Daoy (cell line): Measurements from ENCODE around the gene SEMA3B. TPM values are rescaled to one million over a fixed set of nuclear protein-coding genes. Genes with fewer than 3 reads are reported as not detected.
A peak's percentile ranks its signal among the peaks of the same experiment; 100 is the strongest.
"Not testable (repeated sequence)": the region's sequence is repeated elsewhere in the genome, so short reads cannot be mapped to it uniquely, and the experiment has no call there.

Experiments
- DNase-seq: peaks from one replicate; pipeline ENCODE4 v3.0.0-alpha.2; 2015; ENCODE audit warnings: low read depth
- total RNA-seq: library from RNA; depleted of rRNA; stranded (reverse); fragments of >200 nt; shearing (Covaris generic); gene quantifications from 2 replicates; pipeline ENCODE4 v1.2.3, GENCODE V29; 2014

The SEMA3B gene
- total RNA-seq, 1 experiment from 2014 or later: 2.6 TPM

- no peak for DNase-seq
These were observed 24.3 kb downstream of the SEMA3B start for GRCh38 chr3:50293079-50293801.

GRCh38 chr3:50294089-50294488 is 25.1 kb downstream of the SEMA3B start:
- no peak for DNase-seq

GRCh38 chr3:50294492-50295403 is 25.8 kb downstream of the SEMA3B start:
- DNase-seq: no peak

DNA sequence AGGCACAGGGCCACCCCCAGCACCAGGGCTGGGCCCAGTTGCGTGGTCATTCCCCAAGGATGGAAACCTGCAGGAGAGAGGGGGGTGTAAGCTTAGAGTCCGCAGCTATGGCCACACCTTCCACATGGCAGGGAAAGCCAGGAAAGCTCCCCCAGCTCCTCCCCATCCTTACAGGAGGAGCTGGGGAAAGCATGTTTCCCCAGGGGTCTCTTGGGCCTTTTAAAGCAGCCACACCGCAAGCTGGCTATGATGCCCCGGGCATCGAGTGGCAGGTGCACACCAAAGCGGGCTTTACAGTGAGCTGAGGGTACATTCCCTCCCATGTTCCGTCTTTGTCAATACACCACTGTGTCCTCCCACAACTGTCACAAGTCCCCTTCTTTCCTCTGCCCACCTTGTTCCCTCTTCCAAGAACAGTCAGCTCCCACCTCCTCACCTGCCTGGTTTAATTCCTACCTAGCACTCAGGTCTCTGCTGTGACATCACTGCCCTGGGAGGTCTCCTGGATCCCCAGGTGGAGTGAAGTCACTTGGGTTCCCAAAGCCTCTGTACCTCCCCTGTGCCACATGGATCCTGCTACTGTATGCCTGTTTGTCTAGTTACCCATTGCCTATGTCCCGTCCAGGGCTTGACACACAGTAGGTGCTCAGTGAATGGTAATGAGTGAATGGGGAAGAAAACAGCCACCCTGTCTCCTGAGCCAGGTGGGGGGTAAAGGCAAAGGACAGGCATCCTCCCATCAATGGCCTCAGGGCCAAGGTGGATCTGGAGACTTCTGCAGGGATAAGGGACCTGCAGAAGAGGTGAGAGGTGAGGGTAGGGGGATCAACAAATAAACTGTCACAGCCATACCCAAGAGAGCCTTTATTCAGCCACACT is 26.8 kb downstream of the SEMA3B start:
- DNase-seq: no peak

- no peak for DNase-seq
These were observed 27.9 kb downstream of the SEMA3B start for GRCh38 chr3:50296721-50297383.

- DNase-seq: no peak
These were observed 28.4 kb downstream of the SEMA3B start for GRCh38 chr3:50297384-50297775.

DNA sequence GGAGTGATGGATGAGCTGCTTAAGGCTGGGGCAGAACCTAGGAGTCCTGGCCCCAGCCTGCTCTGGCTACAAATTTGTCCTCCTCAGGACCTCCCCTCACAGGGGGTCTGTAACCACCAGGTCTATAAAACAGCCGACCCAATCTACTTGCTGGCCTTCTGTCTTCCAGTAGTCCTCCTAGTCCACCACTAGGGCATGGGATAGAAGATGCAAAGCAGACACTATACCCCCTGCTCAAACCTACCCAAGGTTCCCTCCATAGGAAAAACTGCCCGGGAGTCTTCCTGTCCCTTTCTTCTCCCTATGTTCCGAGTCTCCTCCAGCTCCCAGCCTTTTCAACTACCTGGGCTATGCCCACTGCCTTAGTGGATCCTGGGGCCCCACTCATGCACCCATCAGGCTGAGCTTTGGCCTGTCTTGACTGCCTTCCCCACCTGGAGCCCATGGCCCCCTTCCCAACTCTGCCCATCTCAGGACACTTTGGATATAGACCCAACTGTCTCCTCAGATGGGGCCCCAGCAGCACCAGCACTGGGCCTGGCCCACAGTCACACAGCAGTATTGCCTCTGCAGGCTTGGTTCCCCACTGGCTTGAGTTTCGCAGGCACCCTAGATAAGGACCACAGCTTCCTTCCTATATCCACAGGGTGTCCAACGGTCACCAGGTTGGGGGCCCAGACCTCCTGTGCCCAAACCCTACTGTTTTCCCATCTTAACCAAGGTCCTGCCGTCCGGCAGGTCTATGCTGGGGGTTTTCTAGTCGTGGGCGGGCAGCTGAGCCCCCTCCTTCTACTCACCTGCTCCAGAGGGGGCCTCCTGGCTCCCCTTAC is 29.2 kb downstream of the SEMA3B start:
- DNase-seq: no peak

GRCh38 chr3:50298836-50299637 is 30.1 kb downstream of the SEMA3B start, which contains the start of the genes HYAL3 and NAA80:
Gene HYAL3, minus strand, starts transcription at chr3:50299405. Its CDS starts 3,803 bp downstream, at chr3:50295602.
Gene NAA80, minus strand, starts transcription at chr3:50299405. Its CDS starts 1,942 bp downstream, at chr3:50297463.
- peak; percentile 98 for DNase-seq

DNA sequence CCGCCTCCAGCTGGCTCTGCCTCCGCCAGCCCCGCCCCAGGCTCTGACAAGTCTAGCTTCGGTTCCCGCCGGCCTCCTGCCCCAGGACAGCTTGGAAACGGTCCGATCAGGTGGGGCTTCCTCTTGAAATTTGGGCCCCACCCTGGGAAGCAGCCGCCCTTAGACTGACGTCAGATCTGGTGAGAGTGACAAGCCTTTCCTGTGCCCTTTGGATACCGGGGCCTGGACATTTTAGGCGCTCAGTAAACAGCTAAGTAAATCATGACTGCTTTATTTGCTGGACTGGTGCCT is 30.6 kb downstream of the SEMA3B start:
- DNase-seq: no peak

- DNase-seq: no peak
These were observed 31.2 kb downstream of the SEMA3B start for GRCh38 chr3:50299929-50300680.

DNA sequence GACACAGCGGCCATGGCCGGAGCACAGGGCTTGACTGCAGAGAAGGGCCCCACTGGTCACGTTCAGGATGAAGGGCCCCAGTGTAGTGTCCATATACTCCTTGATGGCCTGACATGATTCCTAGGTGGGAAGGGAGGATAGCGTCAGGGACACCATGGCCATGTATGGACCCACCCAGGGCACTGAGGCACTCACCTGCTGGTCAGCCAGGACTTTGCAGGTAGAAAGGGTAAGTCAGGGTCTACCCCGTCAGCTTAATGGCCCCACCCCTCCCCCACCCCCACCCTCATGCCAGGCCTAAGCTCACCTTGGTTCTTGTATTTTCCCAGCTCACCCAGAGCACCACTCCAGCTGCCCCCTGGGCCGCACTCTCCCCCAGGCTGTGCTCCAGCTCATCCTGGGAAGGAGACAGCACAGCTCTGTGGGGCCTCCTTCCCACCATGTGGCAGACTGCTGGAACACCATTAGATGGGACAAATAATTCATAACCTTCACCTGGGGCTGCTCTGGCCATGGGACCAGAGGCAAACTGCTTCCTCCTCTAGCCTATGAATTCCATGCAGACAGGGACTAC is 31.8 kb downstream of the SEMA3B start:
- DNase-seq: no peak

DNA sequence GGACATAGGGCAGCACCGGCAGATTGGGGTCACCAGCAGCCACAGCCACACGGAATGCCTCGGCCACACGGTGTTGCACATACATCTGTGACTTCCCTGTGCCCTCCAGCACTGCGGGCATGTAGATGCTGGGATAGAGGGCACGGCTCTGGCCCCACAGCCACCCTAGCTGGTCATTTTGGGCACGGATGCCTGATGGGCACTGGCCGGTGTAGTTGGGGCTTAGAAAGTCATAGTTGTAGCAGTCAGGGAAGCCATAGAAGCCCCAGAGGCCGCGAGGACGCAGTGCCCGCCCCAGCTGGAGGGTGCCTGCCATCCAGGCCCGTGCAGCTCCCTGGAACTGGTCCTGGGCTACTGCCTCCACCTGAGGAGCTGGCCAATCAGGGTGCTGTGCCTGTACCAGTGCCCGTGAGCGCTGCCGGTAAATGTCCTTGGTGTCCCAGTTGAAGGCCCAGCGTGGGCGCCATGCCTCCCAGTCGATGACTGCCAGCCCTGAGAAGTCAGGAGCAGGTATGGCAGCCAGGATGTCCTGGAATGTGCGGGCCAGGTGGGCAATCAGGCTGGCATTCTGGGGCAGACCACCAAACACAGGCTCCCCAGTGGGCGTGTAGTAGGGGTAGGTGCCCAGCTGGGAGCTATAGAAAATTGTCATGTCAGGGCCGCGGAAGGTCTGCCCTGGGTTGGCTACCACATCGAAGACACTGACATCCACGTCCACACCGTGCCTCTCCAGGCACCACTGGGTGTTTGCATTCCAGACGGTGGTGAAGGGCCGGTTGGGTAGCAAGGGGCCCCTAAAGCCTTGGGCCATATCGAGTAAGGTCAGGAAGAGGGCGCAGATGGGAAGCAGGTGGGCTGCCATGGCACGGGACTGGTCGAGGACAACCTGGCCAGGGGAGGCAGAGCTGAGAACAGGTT is 33.4 kb downstream of the SEMA3B start:
- no peak for DNase-seq

GRCh38 chr3:50303013-50303815 is 34.3 kb downstream of the SEMA3B start, which contains the start of gene HYAL1:
Gene HYAL1, minus strand, starts transcription at chr3:50303574. Its CDS starts 618 bp downstream, at chr3:50302956.
- DNase-seq: no peak

DNA sequence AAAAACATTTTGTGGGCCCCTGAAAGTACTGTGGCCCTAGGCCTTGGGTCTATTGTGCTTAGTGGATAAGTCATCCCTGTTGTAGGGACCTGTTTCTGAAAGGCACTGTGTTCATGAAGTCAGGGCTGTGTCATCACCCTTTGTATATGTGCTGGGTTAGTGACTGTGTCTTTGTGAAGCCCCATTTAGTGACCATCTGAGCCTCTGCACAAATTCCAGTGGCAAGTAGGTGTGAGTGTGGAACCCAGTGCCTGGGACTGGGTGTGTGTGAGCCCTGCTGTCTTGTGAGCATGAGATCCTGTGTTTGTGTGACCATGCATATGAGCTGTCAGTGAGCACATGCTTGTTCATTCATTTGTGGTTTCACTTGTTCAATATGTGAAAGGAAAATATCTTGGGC is 35.7 kb downstream of the SEMA3B start:
- no peak for DNase-seq

DNA sequence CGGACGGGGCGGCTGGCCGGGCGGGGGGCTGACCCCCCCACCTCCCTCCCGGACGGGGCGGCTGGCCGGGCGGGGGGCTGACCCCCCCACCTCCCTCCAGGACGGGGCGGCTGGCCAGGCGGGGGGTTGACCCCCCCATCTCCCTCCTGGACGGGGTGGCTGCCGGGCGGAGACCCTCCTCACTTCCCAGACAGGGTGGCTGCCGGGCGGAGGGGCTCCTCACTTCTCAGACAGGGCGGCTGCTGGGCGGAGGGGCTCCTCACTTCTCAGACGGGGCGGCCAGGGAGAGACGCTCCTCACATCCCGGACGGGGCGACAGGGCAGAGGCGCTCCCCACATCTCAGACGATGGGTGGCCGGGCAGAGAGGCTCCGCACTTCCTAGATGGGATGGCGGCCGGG is 43.1 kb downstream of the SEMA3B start:
- not testable (repeated sequence) for DNase-seq

- no peak for DNase-seq
These were observed 45.4 kb downstream of the SEMA3B start for GRCh38 chr3:50314342-50314741.
